ENCODE data around the gene DAPK3.
A peak's percentile ranks its signal among the peaks of the same experiment; 100 is the strongest.
"Not testable (repeated sequence)": the region's sequence is repeated elsewhere in the genome, so short reads cannot be mapped to it uniquely, and the experiment has no call there.

DAPK3 gene

DNA sequence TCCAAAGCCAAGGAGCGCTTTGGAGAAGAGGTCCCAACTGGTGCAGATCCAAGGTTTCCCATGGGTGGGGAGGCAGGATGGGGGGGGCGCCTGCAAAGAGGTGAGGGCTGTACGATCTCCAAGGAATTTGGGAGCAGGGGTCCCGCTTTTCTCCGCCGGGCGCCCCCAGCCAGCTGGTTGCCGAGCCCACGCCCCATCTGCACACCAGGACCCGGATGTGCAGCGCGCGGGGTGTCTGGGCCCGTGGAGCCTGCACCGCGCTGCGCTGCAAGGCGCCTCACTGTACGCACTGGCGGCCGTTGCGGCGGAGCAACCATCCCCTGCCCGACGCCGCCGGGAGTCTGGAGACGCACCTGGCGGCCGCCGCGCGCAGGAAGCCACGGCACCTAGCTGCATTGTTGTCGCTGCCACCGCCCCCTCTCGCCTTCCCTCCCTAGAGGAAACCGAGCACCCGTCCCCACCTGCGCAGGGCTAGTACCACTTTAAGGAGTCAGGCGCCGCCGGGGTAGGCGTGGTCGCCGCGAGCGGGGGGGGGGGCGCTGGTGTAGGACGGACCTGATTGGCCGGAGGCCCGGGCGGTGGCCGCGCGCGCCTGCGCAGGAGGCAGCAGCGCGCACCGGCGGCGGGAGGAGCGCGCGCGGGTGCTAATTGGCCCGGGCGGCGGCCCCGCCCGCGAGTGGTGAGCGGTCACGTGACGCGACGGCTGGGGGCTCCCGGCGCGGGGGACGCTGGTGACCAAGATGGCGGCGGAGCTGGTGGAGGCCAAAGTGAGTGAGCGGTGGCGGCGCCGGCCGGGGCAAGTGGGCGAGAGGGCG lies 36.3 kb upstream of the DAPK3 start, which contains the start of gene PIAS4:
TSS of gene PIAS4 (plus strand) at position 716 of the 815 bp plus-strand sequence. CDS start at position 741, 25 bp downstream.
- DNase-seq (ENCODE audit: extremely low spot score, insufficient read length, low read depth), result peak; percentile 100
- peak; percentile 95 for FAIRE-seq

DNA sequence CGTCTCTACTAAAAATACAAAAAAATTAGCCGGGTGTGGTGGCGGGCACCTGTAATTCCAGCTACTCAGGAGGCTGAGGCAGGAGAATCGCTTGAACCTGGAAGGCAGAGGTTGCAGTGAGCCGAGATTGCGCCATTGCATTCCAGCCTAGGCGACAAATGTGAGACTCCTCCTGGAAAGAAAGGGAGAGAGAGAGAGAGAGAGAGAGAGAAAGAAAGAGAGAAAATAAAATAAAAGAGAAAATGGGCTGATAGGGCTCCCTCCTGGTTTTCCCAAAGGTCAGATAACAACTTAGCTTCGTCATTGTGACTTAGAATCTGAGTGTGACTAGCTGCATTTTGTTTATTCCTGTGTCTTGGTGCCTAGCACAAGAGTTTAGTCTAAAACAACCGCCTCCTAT lies 34.5 kb upstream of the DAPK3 start:
- not testable (repeated sequence) for DNase-seq (ENCODE audit: extremely low spot score, insufficient read length, low read depth); FAIRE-seq

DNA sequence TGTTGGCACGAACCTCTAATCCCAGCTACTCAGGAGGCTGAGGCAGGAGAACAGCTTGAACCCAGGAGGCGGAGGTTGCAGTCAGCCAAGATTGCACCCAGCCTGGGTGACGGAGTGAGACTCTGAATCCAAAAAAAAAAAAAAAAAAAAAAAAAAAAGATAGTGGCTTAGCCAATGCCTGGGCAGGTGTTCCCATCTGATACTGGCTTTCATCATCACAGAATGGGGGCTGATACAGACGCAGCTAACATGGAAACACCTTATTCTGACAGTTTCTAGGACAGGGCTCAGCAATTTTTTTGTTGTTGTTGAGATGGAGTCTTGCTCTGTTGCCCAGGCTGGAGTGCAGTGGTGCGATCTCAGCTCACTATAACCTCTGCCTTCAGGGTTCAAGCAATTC lies 29.9 kb upstream of the DAPK3 start:
- FAIRE-seq, result not testable (repeated sequence)

DNA sequence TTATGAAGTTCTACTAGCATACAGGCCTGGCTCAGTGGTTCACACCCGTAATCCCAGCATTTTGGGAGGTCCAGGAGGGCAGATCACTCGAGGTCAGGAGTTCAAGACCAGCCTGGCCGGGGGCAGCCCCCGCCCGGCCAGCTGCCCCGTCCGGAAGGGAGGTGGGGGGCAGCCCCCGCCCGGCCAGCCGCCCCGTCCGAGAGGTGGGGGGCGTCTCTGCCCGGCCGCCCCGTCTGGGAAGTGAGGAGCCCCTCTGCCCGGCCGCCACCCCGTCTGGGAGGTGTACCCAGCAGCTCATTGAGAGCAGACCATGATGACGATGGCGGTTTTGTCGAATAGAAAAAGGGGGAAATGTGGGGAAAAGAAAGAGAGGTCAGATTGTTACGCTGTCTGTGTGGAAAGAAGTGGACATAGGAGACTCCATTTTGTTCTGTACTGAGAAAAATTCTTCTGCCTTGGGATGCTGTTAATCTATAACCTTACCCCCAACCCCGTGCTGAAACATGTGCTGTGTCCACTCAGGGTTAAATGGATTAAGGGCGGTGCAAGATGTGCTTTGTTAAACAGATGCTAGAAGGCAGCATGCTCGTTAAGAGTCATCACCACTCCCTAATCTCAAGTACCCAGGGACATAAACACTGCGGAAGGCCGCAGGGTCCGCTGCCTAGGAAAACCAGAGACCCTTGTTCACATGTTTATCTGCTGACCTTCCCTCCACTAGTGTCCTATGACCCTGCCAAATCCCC lies 27.9 kb upstream of the DAPK3 start:
- not testable (repeated sequence) for FAIRE-seq; DNase-seq (ENCODE audit: extremely low spot score, insufficient read length, low read depth)

More for the DNA sequence above, 29.9 kb upstream of the DAPK3 start:
- DNase-seq (ENCODE audit: extremely low spot score, insufficient read length, low read depth), result not testable (repeated sequence)

DNA sequence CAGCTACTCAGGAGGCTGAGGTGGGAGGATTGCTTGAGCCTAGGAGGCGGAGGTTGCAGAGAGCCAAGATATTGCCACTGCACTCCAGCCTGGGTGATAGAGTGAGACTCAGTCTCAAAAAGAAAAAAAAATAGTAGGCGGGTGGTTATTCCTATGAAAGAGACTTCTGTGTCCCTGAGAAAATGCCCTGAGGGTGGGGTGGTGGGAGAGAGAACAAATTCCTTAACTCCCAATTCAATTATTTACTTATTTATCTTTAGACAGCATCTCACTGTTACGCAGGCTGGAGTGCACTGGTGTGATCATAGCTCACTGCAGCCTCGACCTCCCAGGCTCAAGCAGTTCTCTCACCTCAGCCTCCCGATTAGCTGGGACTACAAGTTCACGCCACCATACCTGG lies 24.7 kb upstream of the DAPK3 start:
- FAIRE-seq (no peak), DNase-seq (ENCODE audit: extremely low spot score, insufficient read length, low read depth) (no peak)

DNA sequence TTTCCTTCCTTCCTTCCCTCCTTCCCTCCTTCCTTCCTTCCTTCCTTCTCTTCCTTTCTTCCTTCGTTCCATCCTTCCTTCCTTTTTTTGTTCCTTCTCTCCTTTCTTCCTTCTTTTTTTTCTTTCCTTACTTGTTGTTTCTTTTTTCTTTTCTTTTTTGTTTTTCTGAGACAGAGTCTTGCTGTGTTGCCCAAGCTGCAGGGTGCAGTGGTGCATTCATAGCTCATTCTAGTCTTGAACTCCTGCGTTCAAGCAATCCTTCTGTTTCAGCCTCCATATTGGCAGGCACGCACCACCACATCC lies 19.9 kb upstream of the DAPK3 start:
- no peak for FAIRE-seq
- DNase-seq (ENCODE audit: extremely low spot score, insufficient read length, low read depth), result no peak

DNA sequence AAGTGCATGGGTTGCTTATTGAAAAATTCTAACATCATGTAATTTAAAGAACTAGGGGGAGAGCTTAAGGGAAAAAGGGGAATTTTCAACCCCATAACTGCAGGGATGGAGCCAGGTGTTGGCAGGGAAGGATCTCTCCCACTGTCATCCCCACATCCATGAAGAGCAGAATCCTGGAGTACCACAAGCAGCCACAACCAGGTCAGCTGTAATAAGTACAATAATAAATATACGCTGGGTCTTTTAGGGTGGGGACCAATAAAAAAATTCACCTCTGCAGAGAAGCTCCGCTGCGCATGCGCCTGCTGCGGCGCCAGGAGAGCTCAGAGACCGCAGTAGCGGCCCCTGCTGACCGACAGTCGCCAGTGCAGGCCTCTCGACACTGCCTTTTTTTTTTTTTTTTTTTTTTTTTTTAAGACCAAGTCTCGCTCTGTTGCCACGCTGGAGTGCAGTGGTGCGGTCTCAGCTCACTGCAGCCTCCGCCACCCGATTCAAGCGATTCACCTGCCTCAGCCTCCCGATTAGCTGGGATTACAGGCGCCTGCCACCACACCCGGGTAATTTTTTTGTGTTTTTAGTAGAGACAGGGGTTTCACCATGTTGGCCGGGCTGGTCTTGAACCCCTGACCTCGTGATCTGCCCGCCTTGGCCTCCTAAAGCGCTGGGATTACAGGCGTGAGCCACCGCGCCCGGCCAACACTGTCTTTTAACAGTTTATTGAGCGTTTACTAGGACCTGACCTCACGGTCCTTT lies 16.9 kb upstream of the DAPK3 start:
- peak; percentile 36 for FAIRE-seq
- peak; percentile 69 for DNase-seq (ENCODE audit: extremely low spot score, insufficient read length, low read depth)

DNA sequence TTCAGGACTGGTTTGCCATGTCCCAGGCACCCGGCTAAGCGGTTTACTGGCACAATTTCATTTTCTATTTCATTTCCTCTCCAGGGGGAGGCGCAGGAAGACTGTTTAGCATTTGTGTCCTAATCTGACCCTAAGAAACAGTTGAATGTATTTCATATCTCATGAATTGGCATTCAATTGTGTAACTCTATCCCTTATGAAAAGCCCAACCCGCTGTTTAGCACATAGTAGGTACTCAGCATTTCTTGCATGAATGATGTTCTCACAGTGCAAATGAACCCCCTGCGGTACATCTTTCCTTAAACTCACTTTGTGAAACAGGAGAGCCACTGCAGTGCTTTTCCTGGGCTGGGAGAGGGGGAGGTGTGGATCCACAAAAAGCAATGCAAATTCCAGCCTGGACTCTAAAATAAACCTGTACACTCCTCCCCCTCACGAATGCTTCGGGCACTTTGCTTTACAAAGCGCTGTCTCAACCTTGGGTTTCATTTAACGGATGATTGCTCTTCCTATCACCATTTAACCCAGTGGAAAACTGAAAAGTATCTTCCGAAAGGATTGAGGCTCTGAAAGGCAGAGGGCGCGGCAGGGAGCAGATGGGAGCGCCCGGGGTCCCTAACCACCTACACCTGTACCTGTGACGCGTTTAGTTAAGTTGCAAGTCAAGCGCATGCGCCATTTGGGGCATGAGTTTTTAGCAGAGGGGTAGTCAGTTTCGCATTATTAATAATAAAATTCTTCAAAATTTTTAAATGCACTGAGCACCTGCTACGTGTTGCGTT lies 15.6 kb upstream of the DAPK3 start:
- no peak for DNase-seq (ENCODE audit: extremely low spot score, insufficient read length, low read depth)

DNA sequence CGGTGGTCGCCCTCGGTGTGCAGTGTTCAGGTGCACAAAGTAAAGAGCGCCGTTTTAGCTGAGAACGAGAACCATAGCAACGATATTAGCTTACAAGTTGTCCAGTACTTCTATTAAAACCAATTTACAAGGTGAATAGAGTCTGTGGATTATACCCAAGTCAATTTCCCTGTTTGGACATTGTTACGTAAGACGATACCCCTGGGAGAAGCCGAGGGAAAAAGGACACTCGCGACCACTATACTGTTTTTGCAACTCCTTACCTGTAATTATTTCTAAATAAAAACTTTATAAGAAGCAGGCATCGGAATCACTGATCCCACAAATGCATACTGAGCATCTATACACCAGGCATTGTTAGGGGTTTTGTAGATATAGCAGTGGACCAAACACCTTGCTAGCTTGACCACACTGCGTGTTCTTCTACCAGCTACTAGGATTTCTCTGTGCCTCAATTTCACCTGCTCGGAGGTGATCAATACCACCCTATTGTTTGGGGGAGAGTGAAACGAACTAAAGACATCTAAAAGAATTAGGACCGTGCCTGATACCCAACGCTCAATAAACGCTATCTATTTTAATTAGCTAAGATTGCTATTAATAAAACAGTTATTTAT lies 14.9 kb upstream of the DAPK3 start:
- DNase-seq (ENCODE audit: extremely low spot score, insufficient read length, low read depth), result no peak
- no peak for FAIRE-seq

More for the DNA sequence above, 15.6 kb upstream of the DAPK3 start:
- peak; percentile 47 for FAIRE-seq

DNA sequence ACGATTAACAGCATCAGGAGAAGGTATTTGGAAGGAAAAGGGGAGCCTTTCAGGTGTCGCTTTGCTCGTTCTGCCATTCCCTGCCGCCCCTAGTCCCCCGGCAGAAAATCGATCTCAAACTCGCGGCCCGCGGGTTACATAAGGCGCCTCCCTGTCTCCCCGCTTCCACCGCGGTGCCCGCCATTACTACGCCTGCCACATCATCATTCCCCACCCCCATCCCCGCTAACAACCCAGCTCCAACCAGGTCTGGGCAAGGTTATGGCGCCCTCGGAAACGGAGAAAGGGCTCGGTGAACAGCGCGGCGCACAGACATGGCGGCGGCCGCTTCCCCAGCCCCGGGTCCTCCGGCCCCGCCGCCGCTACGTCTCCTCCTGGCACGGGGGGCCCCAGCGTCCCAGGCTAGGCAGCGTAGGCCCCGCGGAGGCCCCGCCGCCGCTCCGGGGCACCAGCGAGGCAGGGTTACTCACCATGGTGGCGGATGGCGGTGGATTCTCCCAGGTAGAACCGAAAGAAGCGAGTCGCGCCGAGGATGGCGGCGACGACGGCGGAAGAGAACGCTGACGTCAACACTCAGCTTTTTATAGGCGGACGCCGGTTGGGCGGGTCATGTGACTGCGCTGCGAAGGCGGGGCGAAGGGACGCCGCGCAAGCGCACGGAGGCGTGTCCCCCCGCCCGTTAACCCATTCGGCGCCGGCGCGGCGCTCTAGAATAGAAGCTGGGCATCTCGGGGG lies 14.2 kb upstream of the DAPK3 start, which contains the start of gene EEF2:
TSS of gene EEF2 (minus strand) at position 556 of the 735 bp plus-strand sequence. CDS start at position 473, 83 bp downstream.
- FAIRE-seq (peak; percentile 82), DNase-seq (ENCODE audit: extremely low spot score, insufficient read length, low read depth) (peak; percentile 85)

DNA sequence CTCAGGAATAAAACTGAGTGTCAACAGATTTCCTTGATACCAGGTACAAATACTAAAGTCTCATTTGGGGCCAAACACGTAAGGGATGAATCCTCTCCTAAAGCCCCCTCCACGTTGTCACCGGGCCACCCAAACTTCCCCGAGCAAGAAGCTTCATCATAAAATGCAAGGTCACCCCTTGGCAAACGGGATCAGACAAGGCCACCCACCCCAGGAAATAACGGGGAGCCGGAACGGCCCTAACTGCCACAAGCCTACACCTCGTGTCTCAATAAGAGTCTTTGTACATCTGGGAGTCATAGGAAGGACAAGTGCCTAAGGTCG lies 13.6 kb upstream of the DAPK3 start:
- FAIRE-seq (no peak), DNase-seq (ENCODE audit: extremely low spot score, insufficient read length, low read depth) (no peak)

DNA sequence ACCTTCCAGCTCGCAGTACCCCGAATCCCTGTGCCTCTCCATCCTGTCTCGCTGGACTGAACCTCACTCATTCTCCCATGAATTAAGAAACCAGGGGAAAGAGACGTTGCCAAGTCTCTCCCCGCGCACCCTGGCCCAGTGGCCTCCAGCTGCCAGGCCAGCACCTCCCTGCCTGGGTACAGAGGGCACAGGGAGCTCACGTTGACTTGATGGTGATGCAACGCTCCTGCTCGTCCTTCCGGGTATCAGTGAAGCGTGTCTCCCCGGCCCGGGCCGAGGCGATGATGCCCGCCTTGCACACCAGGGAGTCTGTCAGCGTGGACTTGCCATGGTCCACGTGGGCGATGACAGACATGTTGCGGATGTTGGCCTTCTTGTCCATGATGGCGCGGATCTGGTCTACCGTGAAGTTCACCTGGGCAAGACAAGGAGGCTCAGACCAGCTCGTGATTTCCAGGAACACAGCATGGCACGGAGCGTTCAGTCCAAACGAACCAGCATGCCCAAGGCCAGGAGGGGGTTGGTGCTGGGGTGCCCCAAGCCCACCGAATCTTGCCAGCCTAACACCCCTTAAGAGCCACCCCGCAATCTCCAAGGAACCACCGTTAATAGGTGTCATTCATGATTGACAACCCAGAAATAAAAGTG lies 13.2 kb upstream of the DAPK3 start:
- FAIRE-seq, result no peak
- DNase-seq (ENCODE audit: extremely low spot score, insufficient read length, low read depth), result no peak

DNA sequence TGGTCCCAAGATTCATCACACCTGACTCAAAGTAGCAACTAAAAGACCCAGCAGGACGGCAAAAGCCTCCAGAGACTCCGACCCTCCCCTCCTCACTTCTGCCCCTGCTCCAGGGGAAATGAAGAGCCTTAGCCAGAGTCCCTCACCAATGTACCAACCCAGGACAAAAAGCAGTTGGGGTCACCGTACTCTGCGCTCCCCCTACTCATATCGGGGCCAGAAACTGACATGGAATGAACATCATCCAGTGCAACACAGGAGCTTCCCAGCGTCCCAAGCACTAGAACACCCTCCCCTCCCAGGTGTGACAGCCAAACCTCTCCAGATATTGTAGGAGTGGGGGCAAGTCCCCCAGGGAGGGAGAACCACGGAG lies 12.6 kb upstream of the DAPK3 start:
- FAIRE-seq, result no peak
- DNase-seq (ENCODE audit: extremely low spot score, insufficient read length, low read depth), result no peak

DNA sequence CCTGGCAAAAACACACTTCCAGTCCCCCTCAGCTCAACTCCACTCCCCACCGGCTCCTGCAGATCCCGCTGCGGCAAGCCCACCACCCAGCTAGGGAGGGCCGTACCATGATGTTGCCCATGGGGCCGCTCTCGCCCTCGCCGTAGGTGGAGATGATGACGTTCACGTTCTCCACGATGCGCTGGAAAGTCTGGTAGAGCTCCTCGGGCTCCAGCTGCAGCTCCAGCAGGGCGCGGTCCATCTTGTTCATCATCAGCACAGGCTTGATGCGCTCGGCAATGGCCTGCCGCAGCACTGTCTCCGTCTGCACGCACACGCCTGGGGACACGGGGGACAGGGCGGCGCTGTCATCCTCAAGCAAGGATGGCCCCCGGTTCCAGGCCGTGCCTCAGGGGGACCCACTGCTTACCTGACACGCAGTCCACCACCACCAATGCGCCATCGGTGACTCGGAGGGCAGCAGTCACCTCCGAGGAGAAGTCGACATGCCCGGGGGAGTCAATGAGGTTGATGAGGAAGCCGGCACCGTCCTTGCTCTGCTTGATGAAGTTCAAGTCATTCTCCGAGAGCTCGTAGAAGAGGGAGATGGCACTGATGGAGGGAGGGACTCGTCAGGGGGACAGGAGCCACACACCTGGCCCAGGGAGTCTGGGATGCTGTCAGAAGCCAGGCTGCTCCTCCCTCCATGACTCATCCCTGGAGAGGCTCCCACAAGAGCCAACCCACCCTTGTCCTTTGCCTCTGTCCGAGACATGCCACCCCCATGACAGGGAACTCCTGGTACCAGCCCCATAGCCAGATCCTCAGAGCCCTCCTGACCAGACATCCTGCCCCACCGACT lies 12.0 kb upstream of the DAPK3 start:
- DNase-seq (ENCODE audit: extremely low spot score, insufficient read length, low read depth) (no peak), FAIRE-seq (no peak)

DNA sequence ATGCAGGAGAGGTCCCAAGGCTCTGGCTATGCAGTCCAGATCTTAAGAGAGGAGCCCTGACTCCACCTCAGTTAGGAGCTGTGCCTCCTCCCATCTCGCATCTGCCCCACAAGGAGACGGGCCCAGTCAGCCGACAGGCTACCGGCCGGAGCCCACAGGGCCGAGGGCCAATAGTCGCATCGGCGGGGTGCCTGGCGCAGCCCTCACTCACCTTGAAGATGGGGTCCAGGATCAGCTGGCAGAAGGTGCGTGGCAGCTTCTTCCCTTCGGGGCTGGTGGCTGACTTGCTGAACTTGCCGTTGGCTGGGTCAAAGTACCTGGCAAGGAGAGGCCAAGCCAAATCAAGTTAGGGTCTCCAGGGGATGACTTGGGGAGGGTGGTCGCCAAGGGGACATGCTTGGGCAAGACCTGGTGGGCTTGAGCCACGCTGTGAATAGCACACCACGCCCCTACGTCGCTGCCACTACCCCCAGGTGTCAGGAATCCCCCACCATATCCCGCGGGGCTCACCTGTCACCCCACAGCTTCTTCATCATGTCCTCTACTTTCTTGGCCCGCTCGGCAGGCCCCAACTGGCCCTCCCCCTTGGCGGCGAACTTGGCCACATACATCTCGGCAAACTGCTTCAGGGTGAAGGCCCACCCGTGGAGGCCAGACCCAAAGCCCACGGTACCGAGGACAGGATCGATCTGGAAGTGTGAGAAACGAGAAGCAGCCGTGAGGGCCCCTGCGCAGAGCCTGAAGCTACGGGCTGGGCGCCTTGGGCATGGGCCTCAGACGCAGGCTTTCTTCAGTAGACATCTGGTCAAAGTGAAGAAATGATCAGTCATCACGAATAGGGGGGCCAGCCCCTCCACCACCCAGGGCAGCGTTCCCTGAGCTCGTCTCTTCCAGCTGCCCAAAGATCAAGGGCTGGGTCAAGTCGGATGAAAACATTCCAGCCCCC lies 11.1 kb upstream of the DAPK3 start:
- FAIRE-seq, result no peak
- no peak for DNase-seq (ENCODE audit: extremely low spot score, insufficient read length, low read depth)

DNA sequence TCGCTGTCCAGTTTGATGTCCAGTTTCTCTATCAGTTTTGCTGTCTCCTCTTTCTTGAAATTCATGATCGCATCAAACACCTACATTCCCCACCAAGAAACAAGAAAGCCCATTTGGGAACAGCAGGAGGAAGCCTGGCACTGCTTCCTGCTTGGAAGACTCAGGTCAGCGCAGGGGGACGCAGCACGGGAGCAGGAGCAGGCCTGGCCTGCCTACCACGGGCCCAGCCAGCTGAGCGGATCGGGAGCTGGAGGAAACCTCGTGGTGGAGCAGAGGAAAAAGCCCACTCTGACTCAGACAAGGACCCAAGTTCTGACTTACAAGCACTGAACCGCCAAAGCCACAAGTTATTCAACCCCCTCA lies 10.5 kb upstream of the DAPK3 start:
- DNase-seq (ENCODE audit: extremely low spot score, insufficient read length, low read depth) (no peak), FAIRE-seq (no peak)
